B cell (primary cell): ENCODE data around the gene RCAN1. TPM values are rescaled to one million over a fixed set of nuclear protein-coding genes. Genes with fewer than 3 reads are reported as not detected.

Experiments
- ATAC-seq: fragments of 200-7000 bp; cut with Tn5 transposase; one replicate; pipeline ENCODE4 v1.10.0; 2021; ENCODE audit warnings: low read depth, mild to moderate bottlenecking, moderate number of reproducible peaks, moderate library complexity
- CTCF ChIA-PET: fragments of 350-600 bp; sonication (Branson Sonifier 250); formaldehyde crosslinking; loops from one replicate; lab custom pipeline; 2021; ENCODE audit warnings: antibody characterized with exemption, inconsistent platforms; lab: Charles Lee
- POLR2A ChIA-PET: fragments of 350-600 bp; sonication (Branson Sonifier 250); formaldehyde crosslinking; loops from one replicate; lab custom pipeline; 2021; ENCODE audit warnings: antibody characterized with exemption; lab: Charles Lee
- DNase-seq: peaks from one replicate; pipeline ENCODE4 v3.0.0; 2013
- H2AFZ ChIP-seq: 2 replicates; pipeline ENCODE4 v1.6.1; 2012; ENCODE audit warnings: mild to moderate bottlenecking, low read depth, low read length; ENCODE audit not compliant: insufficient read depth, poor library complexity, severe bottlenecking
- H3K27ac ChIP-seq, 2 donors: 1 replicate in 1 of 2; 2 replicates in 1 of 2; pipeline ENCODE4 v1.5.1; 2012 to 2013; ENCODE audit warnings: low read length in 2 of 2, mild to moderate bottlenecking in 2 of 2, moderate library complexity in 1 of 2
- H3K27me3 ChIP-seq, 4 experiments: fragments of 200-600 bp in 1 of 4; sonication (generic) in 1 of 4; replicated peaks in 1 of 4; 1 replicate in 2 of 4; 2 replicates in 2 of 4; pipeline versions ENCODE4 v1.6.1 to v1.7.0; 2013 to 2016; ENCODE audit warnings: low read length in 3 of 4, mild to moderate bottlenecking in 2 of 4, mixed read lengths in 1 of 4, moderate library complexity in 1 of 4; ENCODE audit not compliant: insufficient read depth in 4 of 4, control insufficient read depth in 3 of 4; ENCODE audit errors: control extremely low read depth in 1 of 4
- H3K36me3 ChIP-seq, 2 experiments: replicated peaks in 1 of 2; 1 replicate in 1 of 2; 2 replicates in 1 of 2; pipeline versions ENCODE4 v1.6.1 to v1.7.1; 2013; ENCODE audit warnings: low read length in 1 of 2; ENCODE audit not compliant: insufficient read depth in 2 of 2, control insufficient read depth in 1 of 2; ENCODE audit errors: control extremely low read depth in 1 of 2, extremely low read depth in 1 of 2
- H3K4me1 ChIP-seq, 2 donors: fragments of 200-600 bp in 1 of 2; sonication (generic) in 1 of 2; 1 replicate in 1 of 2; 2 replicates in 1 of 2; pipeline versions ENCODE4 v1.5.1 to v1.6.1; 2013 to 2017; ENCODE audit warnings: low read length in 2 of 2; ENCODE audit not compliant: control insufficient read depth in 2 of 2, insufficient read depth in 2 of 2
- H3K4me2 ChIP-seq: replicated peaks from 2 replicates; pipeline ENCODE3; 2012; ENCODE audit warnings: mild to moderate bottlenecking, low read depth, low read length; ENCODE audit not compliant: poor library complexity, severe bottlenecking
- H3K4me3 ChIP-seq, 5 experiments: fragments of 200-600 bp in 1 of 5; sonication (generic) in 1 of 5; 1 replicate in 3 of 5; 2 replicates in 2 of 5; pipeline versions ENCODE4 v1.5.1 to v1.7.0; 2011 to 2016; ENCODE audit warnings: low read length in 4 of 5, mild to moderate bottlenecking in 4 of 5, low read depth in 2 of 5, control low read depth in 1 of 5, moderate library complexity in 1 of 5; ENCODE audit not compliant: insufficient read depth in 1 of 5; ENCODE audit errors: control extremely low read depth in 1 of 5, extremely low read depth in 1 of 5
- H3K79me2 ChIP-seq: fragments of 200-600 bp; sonication (generic); one replicate; pipeline ENCODE4 v1.6.0; 2016; ENCODE audit warnings: low read length; ENCODE audit not compliant: control insufficient read depth, insufficient read depth
- H3K9ac ChIP-seq: fragments of 200-600 bp; sonication (generic); 2 replicates; pipeline ENCODE4 v1.6.1; 2017; ENCODE audit warnings: mild to moderate bottlenecking, low read length, moderate library complexity
- H3K9me3 ChIP-seq, 3 donors: one replicate each; pipeline versions ENCODE4 v1.6.1 to v1.7.1; 2013; ENCODE audit warnings: low read length in 2 of 3; ENCODE audit not compliant: control insufficient read depth in 2 of 3, insufficient read depth in 1 of 3; ENCODE audit errors: control extremely low read depth in 1 of 3
- H4K20me1 ChIP-seq: 2 replicates; pipeline ENCODE4 v1.6.0; 2012; ENCODE audit warnings: mild to moderate bottlenecking, low read length; ENCODE audit not compliant: insufficient read depth, control insufficient read depth, poor library complexity, severe bottlenecking
- H3K27ac Mint-ChIP-seq: one replicate; pipeline ENCODE4 v1.8.0; 2021; ENCODE audit warnings: mixed read lengths
- H3K27me3 Mint-ChIP-seq: one replicate; pipeline ENCODE4 v1.8.0; 2021; ENCODE audit warnings: mixed read lengths
- H3K4me1 Mint-ChIP-seq: one replicate; pipeline ENCODE4 v1.8.0; 2021; ENCODE audit warnings: mixed read lengths
- H3K4me3 Mint-ChIP-seq: one replicate; pipeline ENCODE4 v1.8.0; 2021; ENCODE audit warnings: mixed read lengths
- H3K9me3 Mint-ChIP-seq: one replicate; pipeline ENCODE4 v1.8.0; 2022; ENCODE audit warnings: mixed read lengths; ENCODE audit not compliant: insufficient read depth
- EZH2 ChIP-seq: IDR thresholded peaks from 2 replicates; pipeline ENCODE4 v1.6.1; 2012; ENCODE audit warnings: borderline replicate concordance, low read depth, mild to moderate bottlenecking, moderate library complexity, low read length; ENCODE audit not compliant: insufficient read depth, poor library complexity, severe bottlenecking
- WGBS: methylation state at CpG from one replicate; pipeline ENCODE4 v1.1.5; 2013; ENCODE audit warnings: missing lambda C conversion rate; ENCODE audit not compliant: insufficient coverage; 5-methylcytosine and 5-hydroxymethylcytosine counted together
- intact Hi-C: fragments of 100-400 bp; cut with micrococcal nuclease; formaldehyde crosslinking; loops from one replicate; pipeline ENCODE4 v1.10.0; 2022
- polyA plus RNA-seq: library from polyadenylated mRNA; depleted of rRNA; stranded (reverse); fragments of >200 nt; gene quantifications from 2 replicates; pipeline ENCODE4 v1.2.3, GENCODE V29; 2012
- total RNA-seq, 2 donors: library from RNA; stranded (reverse); fragments of 120-200 nt in 1 of 2; gene quantifications; 1 replicate in 1 of 2; 2 replicates in 1 of 2; pipeline versions ENCODE4 v1.2.3 to v1.2.4, GENCODE V29; 2013 to 2022
- TF ChIP-seq, protein P1 (sequence below): fragments of 200-600 bp; IDR thresholded peaks from one replicate; pipeline ENCODE4 v1.8.0; 2022; ENCODE audit warnings: antibody characterized with exemption, mild to moderate bottlenecking

Gene RCAN1
- total and polyA plus RNA-seq, 2 donors (not counting 1 experiment from before 2014, with no cell fraction given): 0.97 to 4.4 TPM

DNA sequence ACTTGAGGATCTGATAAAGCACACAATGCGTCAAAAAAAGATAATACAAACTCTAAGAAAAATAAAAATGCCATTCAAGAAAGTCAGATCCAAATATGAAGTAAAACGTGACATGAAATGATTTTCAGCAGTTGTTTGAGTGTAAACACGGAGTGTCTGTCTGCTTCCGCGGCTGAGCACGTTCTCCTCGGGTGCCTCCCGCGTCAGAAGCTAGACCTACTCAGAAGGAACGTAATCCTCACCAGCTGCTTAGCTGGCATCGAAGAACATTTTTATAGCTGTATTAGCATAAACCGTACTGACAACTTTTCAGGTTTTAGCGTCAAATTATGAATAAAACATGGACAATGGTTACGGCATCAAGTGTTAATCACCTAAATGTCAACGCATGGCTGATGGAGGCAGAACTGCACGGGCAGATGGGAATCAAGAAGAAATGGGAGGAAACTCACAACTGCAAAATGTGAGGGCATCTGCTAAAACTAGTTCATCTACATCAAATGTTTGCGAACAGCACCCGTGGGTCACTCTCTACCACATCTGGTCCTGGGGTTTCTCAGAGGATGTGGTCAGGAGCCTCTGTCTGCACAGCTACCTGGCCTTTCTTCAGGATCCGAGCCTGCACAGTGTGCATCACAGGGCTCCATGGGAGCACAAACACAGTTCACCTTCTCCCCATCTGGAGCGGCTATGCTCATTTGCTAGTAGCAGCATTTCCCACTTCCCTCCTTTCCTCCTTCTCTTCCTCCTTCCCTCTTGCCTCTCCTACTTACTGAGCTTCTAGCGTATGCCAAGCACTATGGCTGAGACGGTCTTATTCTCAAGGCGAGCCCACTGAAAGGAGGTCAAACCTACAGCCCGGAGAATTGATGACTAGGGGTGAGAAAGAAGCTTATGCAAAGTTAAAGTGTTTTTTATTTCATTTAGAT is 40.0 kb downstream of the RCAN1 start:
- Histone ChIP-seq H3K36me3 (no peaks in the 10 kb centered on the region), H3K9ac (no peak overlapping the region), H3K79me2 (no peaks in the 10 kb centered on the region), H3K4me2 (no peak overlapping the region), H3K27ac (no peak overlapping the region), H3K27me3 (no peaks in the 10 kb centered on the region), H3K4me1 (no peaks in the 10 kb centered on the region), H4K20me1 (no peaks in the 10 kb centered on the region), H3K9me3 (peaks cover 0 to 9% (median 5%) of the 10 kb centered on the region in 3 donors), H3K4me3 (no peak overlapping the region), H2AFZ (no peak overlapping the region)
- intact Hi-C loops: no loop called here
- no peak for DNase-seq
- no peak overlapping the region for H3K27ac Mint-ChIP-seq
- no peaks in the 10 kb centered on the region for H3K4me1 Mint-ChIP-seq
- H3K4me3 Mint-ChIP-seq: no peak overlapping the region
- POLR2A ChIA-PET: no interaction called here
- no peak for TF ChIP-seq EZH2
- TF ChIP-seq, protein P1, sequence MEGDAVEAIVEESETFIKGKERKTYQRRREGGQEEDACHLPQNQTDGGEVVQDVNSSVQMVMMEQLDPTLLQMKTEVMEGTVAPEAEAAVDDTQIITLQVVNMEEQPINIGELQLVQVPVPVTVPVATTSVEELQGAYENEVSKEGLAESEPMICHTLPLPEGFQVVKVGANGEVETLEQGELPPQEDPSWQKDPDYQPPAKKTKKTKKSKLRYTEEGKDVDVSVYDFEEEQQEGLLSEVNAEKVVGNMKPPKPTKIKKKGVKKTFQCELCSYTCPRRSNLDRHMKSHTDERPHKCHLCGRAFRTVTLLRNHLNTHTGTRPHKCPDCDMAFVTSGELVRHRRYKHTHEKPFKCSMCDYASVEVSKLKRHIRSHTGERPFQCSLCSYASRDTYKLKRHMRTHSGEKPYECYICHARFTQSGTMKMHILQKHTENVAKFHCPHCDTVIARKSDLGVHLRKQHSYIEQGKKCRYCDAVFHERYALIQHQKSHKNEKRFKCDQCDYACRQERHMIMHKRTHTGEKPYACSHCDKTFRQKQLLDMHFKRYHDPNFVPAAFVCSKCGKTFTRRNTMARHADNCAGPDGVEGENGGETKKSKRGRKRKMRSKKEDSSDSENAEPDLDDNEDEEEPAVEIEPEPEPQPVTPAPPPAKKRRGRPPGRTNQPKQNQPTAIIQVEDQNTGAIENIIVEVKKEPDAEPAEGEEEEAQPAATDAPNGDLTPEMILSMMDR: no peak
- ATAC-seq: no peak
- no peaks in the 10 kb centered on the region for H3K27me3 Mint-ChIP-seq
- 84% methylated on average over 18 of the region's 24 CpGs for WGBS
- CTCF ChIA-PET: interaction anchor here (1.4 kb wide), 1 partner anchor 28 kb away, joined by 5 read pairs; no protein-coding TSS in a partner anchor
- H3K9me3 Mint-ChIP-seq: peaks cover 3% of the 10 kb centered on the region

DNA sequence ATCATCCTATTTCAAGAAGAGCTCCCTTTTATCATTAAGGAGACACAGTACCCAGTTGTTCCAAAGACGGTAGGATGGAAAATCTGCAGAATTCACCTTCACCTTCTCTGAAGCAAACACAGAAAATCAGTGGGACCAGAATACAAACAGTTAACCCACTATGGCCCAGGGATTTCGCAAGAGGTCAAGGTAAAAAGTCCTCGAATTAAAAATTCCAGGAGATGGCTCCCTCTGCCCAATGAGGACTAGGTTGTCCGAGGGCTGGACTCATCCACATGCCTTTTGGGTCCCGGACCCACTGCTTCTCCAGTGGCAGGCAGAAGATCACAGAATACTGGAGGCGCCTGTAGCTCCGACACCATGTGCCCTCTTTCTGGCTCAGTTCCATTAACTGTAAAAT is 42.9 kb downstream of the RCAN1 start:
- no peak overlapping the region for H3K4me3 Mint-ChIP-seq
- no peak overlapping the region for H3K27ac Mint-ChIP-seq
- Histone ChIP-seq H4K20me1 (no peaks in the 10 kb centered on the region), H3K9ac (no peak overlapping the region), H3K9me3 (peaks cover 0 to 15% (median 5%) of the 10 kb centered on the region in 3 donors), H2AFZ (no peak overlapping the region), H3K27ac (no peak overlapping the region), H3K4me2 (no peak overlapping the region), H3K79me2 (no peaks in the 10 kb centered on the region), H3K27me3 (no peaks in the 10 kb centered on the region), H3K36me3 (no peaks in the 10 kb centered on the region), H3K4me3 (no peak overlapping the region), H3K4me1 (no peaks in the 10 kb centered on the region)
- intact Hi-C loops: no loop called here
- no peaks in the 10 kb centered on the region for H3K27me3 Mint-ChIP-seq
- TF ChIP-seq, protein P1: no peak
- TF ChIP-seq EZH2: no peak
- POLR2A ChIA-PET: no interaction called here
- CTCF ChIA-PET: no interaction called here
- ATAC-seq: no peak
- DNase-seq: no peak
- peaks cover 3% of the 10 kb centered on the region for H3K9me3 Mint-ChIP-seq
- 99% methylated on average over 7 of the region's 7 CpGs for WGBS
- peaks cover 7% of the 10 kb centered on the region for H3K4me1 Mint-ChIP-seq
